ENCODE measurements around the gene C17orf114.

C17orf114 gene

DNA sequence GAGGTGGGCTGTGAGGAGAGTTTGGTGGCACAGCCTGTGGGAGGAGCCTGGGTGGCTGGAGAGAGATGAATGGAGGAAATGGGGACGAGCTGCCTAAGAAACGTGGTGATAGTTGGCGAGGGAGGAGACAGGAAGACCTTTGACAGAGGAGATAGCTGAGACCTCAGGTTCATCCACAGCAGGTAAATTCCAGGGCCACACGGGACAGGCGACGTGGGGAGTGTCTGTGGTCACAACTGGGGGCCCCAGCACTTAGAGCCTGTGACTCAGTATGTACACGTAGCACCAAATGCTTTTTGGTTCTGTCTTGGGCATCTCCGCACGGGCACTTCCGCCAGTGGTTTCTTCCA lies 38.7 kb upstream of the C17orf114 start:
- peaks cover 88% of the 10 kb centered on the region for H3K79me2 ChIP-seq (ENCODE audit: insufficient read depth, low read length)
- H3K4me1 ChIP-seq (ENCODE audit: insufficient read depth, low read length) = peaks cover 64% of the 10 kb centered on the region
- intact Hi-C loops (cut with micrococcal nuclease; ENCODE audit: unreplicated experiment) (no loop called here), in situ Hi-C loops (cut with HindIII; ENCODE audit: extremely low pct_ligation_motif_present, low pct_unique_long_range_greater_than_20kb) (no loop called here)
- ChIA-PET CTCF (ENCODE audit: low intra/inter-chr PET ratio, low total read pairs) (no interaction called here), POLR2A (no interaction called here)
- H3K9ac ChIP-seq (ENCODE audit: insufficient read depth, low read depth, low read length) = no peak overlapping the region
- BruUV-seq (replicated peaks) = no TSS peak
- H3K4me2 ChIP-seq (ENCODE audit: low read depth, low read length) = no peak overlapping the region
- H4K20me1 ChIP-seq (ENCODE audit: insufficient read depth, low read length) = peaks cover 38% of the 10 kb centered on the region
- H2AFZ ChIP-seq (ENCODE audit: low read length) = no peak overlapping the region
- H3K4me3 ChIP-seq (replicated peaks in 1 of 3; ENCODE audit: insufficient read depth in 1 of 3, low read depth in 2 of 3, low read length in 3 of 3) = no peak overlapping the region
- H3K9me3 ChIP-seq (ENCODE audit: low read length) = no peaks in the 10 kb centered on the region
- DNase-seq (ENCODE audit: low spot score) (no peak), FAIRE-seq (no peak), ATAC-seq (no peak)
- 96% methylated on average over 8 of the region's 10 CpGs for WGBS (ENCODE audit: low lambda C conversion rate)
- H3K36me3 ChIP-seq (replicated peaks in 1 of 2; ENCODE audit: control insufficient read depth in 1 of 2, insufficient read depth in 2 of 2, low read length in 2 of 2) = peaks cover 5 to 29% of the 10 kb centered on the region in 2 experiments; a peak in 4 of 5 replicates
- no peak overlapping the region for H3K27ac ChIP-seq (ENCODE audit: extremely low read length, insufficient read depth, low read length)
- H3K27me3 ChIP-seq (ENCODE audit: control insufficient read depth in 1 of 2, insufficient read depth in 2 of 2, low read length in 2 of 2) = no peaks in the 10 kb centered on the region
- TF ChIP-seq ZFY (CRISPR knock-in tag; IDR thresholded peaks at IDR 0.05) (no peak), ETV5 (CRISPR knock-in tag; IDR thresholded peaks at IDR 0.05; ENCODE audit: borderline replicate concordance) (no peak), GTF2F1 (IDR thresholded peaks at IDR 0.05; ENCODE audit: low read length) (no peak), KLF6 (CRISPR knock-in tag; IDR thresholded peaks at IDR 0.05) (no peak), ZNF382 (CRISPR knock-in tag; IDR thresholded peaks at IDR 0.05; ENCODE audit: borderline replicate concordance) (no peak), SNRNP70 (IDR thresholded peaks at IDR 0.05; ENCODE audit: low read depth, low read length) (no peak), MED1 (CRISPR knock-in tag; IDR thresholded peaks at IDR 0.05) (no peak), ZBTB46 (CRISPR knock-in tag; IDR thresholded peaks at IDR 0.05; ENCODE audit: borderline replicate concordance) (no peak), DMAP1 (CRISPR knock-in tag; IDR thresholded peaks at IDR 0.05) (no peak), GLI4 (CRISPR knock-in tag; IDR thresholded peaks at IDR 0.05; ENCODE audit: borderline replicate concordance) (no peak), GPN1 (CRISPR knock-in tag; IDR thresholded peaks at IDR 0.05; ENCODE audit: borderline replicate concordance) (no peak), MAZ (IDR thresholded peaks at IDR 0.05; ENCODE audit: borderline replicate concordance, low read depth, low read length) (no peak), MAZ (CRISPR knock-in tag; IDR thresholded peaks at IDR 0.05; ENCODE audit: low read depth) (no peak), SP2 (CRISPR knock-in tag; IDR thresholded peaks at IDR 0.05) (no peak), TOE1 (CRISPR knock-in tag; IDR thresholded peaks at IDR 0.05) (no peak)
- TF ChIP-seq, protein P1, sequence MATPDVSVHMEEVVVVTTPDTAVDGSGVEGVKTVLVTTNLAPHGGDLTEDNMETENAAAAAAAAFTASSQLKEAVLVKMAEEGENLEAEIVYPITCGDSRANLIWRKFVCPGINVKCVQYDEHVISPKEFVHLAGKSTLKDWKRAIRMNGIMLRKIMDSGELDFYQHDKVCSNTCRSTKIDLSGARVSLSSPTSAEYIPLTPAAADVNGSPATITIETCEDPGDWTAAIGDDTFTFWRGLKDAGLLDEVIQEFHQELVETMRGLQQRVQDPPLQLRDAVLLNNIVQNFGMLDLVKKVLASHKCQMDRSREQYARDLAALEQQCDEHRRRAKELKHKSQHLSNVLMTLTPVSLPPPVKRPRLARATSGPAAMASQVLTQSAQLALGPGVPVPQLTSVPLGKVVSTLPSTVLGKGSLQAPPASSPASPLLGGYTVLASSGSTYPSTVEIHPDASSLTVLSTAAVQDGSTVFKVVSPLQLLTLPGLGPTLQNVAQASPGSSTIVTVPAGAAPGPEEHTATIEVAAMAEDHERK (CRISPR knock-in tag; IDR thresholded peaks at IDR 0.05; ENCODE audit: low read depth) = no peak
- TF ChIP-seq, protein P2, sequence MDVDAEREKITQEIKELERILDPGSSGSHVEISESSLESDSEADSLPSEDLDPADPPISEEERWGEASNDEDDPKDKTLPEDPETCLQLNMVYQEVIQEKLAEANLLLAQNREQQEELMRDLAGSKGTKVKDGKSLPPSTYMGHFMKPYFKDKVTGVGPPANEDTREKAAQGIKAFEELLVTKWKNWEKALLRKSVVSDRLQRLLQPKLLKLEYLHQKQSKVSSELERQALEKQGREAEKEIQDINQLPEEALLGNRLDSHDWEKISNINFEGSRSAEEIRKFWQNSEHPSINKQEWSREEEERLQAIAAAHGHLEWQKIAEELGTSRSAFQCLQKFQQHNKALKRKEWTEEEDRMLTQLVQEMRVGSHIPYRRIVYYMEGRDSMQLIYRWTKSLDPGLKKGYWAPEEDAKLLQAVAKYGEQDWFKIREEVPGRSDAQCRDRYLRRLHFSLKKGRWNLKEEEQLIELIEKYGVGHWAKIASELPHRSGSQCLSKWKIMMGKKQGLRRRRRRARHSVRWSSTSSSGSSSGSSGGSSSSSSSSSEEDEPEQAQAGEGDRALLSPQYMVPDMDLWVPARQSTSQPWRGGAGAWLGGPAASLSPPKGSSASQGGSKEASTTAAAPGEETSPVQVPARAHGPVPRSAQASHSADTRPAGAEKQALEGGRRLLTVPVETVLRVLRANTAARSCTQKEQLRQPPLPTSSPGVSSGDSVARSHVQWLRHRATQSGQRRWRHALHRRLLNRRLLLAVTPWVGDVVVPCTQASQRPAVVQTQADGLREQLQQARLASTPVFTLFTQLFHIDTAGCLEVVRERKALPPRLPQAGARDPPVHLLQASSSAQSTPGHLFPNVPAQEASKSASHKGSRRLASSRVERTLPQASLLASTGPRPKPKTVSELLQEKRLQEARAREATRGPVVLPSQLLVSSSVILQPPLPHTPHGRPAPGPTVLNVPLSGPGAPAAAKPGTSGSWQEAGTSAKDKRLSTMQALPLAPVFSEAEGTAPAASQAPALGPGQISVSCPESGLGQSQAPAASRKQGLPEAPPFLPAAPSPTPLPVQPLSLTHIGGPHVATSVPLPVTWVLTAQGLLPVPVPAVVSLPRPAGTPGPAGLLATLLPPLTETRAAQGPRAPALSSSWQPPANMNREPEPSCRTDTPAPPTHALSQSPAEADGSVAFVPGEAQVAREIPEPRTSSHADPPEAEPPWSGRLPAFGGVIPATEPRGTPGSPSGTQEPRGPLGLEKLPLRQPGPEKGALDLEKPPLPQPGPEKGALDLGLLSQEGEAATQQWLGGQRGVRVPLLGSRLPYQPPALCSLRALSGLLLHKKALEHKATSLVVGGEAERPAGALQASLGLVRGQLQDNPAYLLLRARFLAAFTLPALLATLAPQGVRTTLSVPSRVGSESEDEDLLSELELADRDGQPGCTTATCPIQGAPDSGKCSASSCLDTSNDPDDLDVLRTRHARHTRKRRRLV (CRISPR knock-in tag; IDR thresholded peaks at IDR 0.05) = no peak
